HG02798 (cell line): ENCODE data around the gene PVR.
"Not testable (repeated sequence)": the region's sequence is repeated elsewhere in the genome, so short reads cannot be mapped to it uniquely, and the experiment has no call there.

Experiments used
- ATAC-seq: cut with Tn5 transposase; IDR thresholded peaks from one replicate; pipeline ENCODE4 v1.9.1; 2021; ENCODE audit warnings: mild to moderate bottlenecking; ENCODE audit not compliant: unreplicated experiment, poor library complexity

The PVR gene

GRCh38 chr19:44643605-44644401, at the start of gene PVR:
PVR (plus strand) TSS chr19:44643910; CDS start chr19:44644097, 187 bp downstream.
- no peak for ATAC-seq

GRCh38 chr19:44596428-44597130, 47.1 kb upstream of the PVR start:
- ATAC-seq = no peak

DNA sequence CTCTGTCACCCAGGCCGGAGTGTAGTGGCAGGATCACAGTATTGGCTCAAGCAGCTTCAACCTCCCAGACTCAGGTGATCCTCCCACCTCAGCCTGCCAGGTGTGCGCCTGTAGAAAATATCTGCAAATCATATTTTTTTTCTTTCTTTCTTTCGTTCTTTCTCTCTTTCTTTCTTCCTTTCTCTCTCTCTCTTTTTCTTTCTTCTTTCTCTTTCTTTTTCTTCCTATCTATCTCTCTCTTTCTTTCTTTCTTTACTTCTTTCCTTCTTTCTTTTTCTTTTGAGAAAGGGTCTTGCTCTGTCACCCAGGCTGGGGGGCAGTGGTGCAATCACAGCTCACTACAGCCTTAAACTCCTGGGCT, 46.6 kb upstream of the PVR start:
- ATAC-seq = no peak

DNA sequence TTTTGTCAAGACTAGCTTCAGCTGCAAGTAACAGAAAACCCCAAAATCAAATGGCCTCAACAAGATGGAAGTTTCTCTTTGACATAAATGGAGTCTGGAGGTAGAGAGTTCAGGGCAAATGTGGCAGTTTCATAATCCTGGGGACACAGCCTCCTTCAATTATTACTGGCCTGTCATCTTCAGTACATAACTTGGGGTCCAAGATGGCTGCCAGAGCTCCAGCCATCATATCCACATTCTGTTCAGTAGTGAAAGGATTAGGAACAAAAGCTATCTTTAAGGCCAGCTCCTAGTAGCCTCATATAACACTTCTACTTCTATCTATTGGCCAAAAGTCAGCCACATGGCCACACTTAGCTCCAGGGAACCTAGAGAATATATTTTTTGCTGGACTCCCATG, 45.4 kb upstream of the PVR start:
- no peak for ATAC-seq

DNA sequence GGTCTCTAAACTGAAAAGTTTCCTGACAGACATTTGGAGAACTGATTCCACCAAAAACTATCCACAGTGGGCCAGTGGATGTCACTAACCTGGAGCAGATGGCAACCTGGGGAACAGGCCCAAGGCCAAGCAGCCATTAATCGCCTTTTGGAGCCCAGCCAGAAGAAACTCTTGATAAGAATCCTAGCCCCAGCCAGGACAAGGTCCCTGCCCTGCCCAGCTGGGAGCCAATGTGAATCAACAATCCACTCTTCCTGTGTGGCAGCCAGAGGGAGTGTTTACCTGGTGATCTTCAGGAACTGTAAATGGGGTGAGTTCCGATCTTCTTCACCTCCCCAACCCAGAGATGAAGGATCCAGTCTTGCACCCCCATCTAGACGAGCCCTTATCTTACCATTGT, 44.8 kb upstream of the PVR start:
- no peak for ATAC-seq

- no peak for ATAC-seq
Observed at GRCh38 chr19:44600466-44600865, 43.2 kb upstream of the PVR start.

DNA sequence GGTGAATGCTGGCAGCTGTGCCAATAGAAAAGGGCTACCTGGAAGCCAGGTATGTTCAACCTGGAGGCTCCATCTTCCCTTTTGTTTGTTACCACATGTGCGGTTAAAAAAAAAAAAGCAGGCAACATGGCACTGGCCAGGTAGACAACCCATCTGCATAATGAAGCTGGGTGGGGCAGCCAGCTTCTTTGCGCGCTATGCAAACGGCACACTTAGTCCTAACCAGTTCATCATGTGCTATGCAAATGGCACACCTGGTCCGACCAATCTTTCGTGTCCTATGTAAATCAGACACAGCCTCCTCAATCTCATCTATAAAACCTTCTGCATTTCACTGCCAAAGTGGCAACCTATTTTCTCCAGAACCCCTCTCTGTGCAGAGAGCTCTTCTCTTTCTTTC, 41.6 kb upstream of the PVR start:
- no peak for ATAC-seq

DNA sequence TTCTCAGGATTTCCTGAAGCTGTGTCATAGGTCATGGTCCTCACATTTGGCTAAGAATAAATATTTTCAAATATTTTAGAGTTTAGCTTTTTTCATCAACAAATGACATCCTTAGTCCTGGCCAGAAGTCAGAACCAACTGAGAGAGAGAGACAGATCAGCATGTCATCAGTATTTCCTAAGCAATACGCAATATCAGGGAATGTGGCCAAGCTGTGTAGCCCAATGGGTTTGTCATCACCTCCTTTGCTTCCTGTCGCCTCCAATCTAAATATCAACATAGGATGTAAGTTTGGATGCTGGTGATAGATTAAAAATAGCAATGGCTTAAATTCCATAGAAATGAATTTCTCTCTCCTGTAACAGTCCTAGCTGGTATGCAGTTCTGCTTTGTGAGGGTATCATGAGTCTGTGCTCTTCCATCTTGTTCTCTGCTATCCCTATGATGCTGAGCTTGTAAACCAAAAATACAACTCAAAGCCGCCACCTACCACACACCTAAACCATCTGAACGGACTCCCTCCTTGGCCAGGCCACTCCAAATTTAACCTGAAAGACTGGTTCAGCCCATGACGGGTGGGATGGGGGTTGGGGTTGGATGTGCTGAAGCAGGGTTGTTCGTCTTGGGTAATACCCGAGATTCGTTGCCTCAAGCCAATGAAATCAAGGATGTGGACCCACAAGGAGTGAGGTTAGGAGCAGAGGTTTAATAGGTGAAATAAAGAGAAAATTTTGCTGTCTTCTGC, 40.3 kb upstream of the PVR start:
- ATAC-seq = no peak

GRCh38 chr19:44604241-44604640, 39.5 kb upstream of the PVR start:
- no peak for ATAC-seq

GRCh38 chr19:44605547-44605946, 38.2 kb upstream of the PVR start:
- ATAC-seq = no peak

- no peak for ATAC-seq
Observed at GRCh38 chr19:44607049-44607448, 36.7 kb upstream of the PVR start.

GRCh38 chr19:44607917-44608316, 35.8 kb upstream of the PVR start:
- no peak for ATAC-seq

GRCh38 chr19:44608391-44608821, 35.3 kb upstream of the PVR start:
- no peak for ATAC-seq

- ATAC-seq = no peak
Observed at GRCh38 chr19:44609219-44609618, 34.5 kb upstream of the PVR start.

GRCh38 chr19:44610497-44610896, 33.2 kb upstream of the PVR start:
- ATAC-seq = not testable (repeated sequence)

- ATAC-seq = no peak
Observed at GRCh38 chr19:44611812-44612295, 31.9 kb upstream of the PVR start.

GRCh38 chr19:44613295-44614178, 30.2 kb upstream of the PVR start, which contains the start of gene IGSF23:
IGSF23 (plus strand) TSS chr19:44613563; CDS start chr19:44613646, 83 bp downstream.
- ATAC-seq = no peak

DNA sequence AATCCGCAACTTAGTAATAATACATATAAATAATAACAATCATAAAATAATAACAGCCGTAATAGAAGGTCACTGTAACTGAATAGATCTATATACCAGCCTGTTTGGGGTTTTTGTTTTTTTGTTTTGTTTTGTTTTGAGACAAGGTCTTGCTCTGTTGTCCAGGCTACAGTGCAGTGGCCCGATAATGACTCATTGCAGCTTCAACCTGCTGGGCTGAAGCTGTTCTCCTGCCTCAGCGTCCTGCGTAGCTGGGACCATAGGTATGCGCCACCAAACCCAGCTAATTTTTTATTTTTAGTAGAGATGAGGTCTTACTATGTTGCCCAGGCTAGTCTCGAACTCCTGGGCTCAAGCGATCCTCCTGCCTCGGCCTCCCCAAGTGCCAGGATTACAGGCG, 29.4 kb upstream of the PVR start:
- no peak for ATAC-seq

GRCh38 chr19:44615863-44616247, 27.9 kb upstream of the PVR start:
- ATAC-seq = no peak
